GM23338 (cell line): ENCODE measurements around the gene OSBPL5. TPM values are rescaled to one million over a fixed set of nuclear protein-coding genes. Genes with fewer than 3 reads are reported as not detected.

ENCODE experiments used
- ATAC-seq: fragments of 200-7000 bp; cut with Tn5 transposase; 3 replicates; pipeline ENCODE4 v1.9.1; 2020
- DNase-seq: peaks from one replicate; pipeline ENCODE4 v3.0.0-alpha.2; 2015; ENCODE audit warnings: low spot score
- H2AFZ ChIP-seq: fragments of 200-600 bp; sonication (generic); 2 replicates; pipeline ENCODE4 v1.8.0; 2016; ENCODE audit warnings: antibody characterized with exemption, mild to moderate bottlenecking, moderate library complexity
- H3F3A ChIP-seq: fragments of 200-600 bp; sonication (generic); replicated peaks from 2 replicates; pipeline ENCODE4 v1.8.0; 2017; ENCODE audit warnings: antibody characterized with exemption, mixed run types, low read depth
- H3K27ac ChIP-seq: fragments of 200-600 bp; sonication (generic); 2 replicates; pipeline ENCODE4 v1.6.1; 2016; ENCODE audit warnings: low read depth
- H3K27me3 ChIP-seq: fragments of 200-600 bp; sonication (generic); 2 replicates; pipeline ENCODE4 v1.8.0; 2016; ENCODE audit warnings: mild to moderate bottlenecking, mixed run types, moderate library complexity; ENCODE audit not compliant: insufficient read depth
- H3K36me3 ChIP-seq: fragments of 200-600 bp; sonication (generic); 2 replicates; pipeline ENCODE4 v1.8.0; 2016; ENCODE audit warnings: mild to moderate bottlenecking; ENCODE audit not compliant: insufficient read depth
- H3K4me1 ChIP-seq: fragments of 200-600 bp; sonication (generic); 2 replicates; pipeline ENCODE4 v1.8.0; 2016; ENCODE audit warnings: mild to moderate bottlenecking, moderate library complexity; ENCODE audit not compliant: insufficient read depth
- H3K4me2 ChIP-seq: fragments of 200-600 bp; sonication (generic); 2 replicates; pipeline ENCODE4 v1.7.1; 2017; ENCODE audit warnings: mixed run types
- H3K4me3 ChIP-seq: fragments of 200-600 bp; sonication (generic); 2 replicates; pipeline ENCODE4 v1.6.1; 2016; ENCODE audit warnings: mixed run types
- H3K79me2 ChIP-seq: fragments of 200-600 bp; sonication (generic); replicated peaks from 2 replicates; pipeline ENCODE4 v1.8.0; 2017; ENCODE audit warnings: mild to moderate bottlenecking; ENCODE audit not compliant: insufficient read depth
- H3K9me2 ChIP-seq: fragments of 200-600 bp; sonication (generic); 2 replicates; pipeline ENCODE4 v1.8.0; 2017; ENCODE audit not compliant: insufficient read depth
- H4K20me1 ChIP-seq: fragments of 200-600 bp; sonication (generic); replicated peaks from 2 replicates; pipeline ENCODE4 v1.8.0; 2017; ENCODE audit warnings: mild to moderate bottlenecking; ENCODE audit not compliant: insufficient read depth
- H3K27ac Mint-ChIP-seq: 2 replicates; pipeline ENCODE4 v1.8.0; 2020; ENCODE audit warnings: inconsistent platforms, mild to moderate bottlenecking, moderate library complexity, mixed read lengths
- H3K27me3 Mint-ChIP-seq: 3 replicates; pipeline ENCODE4 v1.8.0; 2022; ENCODE audit warnings: low read depth, mild to moderate bottlenecking, moderate library complexity, mixed read lengths, inconsistent platforms; ENCODE audit not compliant: insufficient read depth, poor library complexity
- H3K36me3 Mint-ChIP-seq: 3 replicates; pipeline ENCODE4 v1.8.0; 2021; ENCODE audit warnings: low read depth, mild to moderate bottlenecking, inconsistent platforms, moderate library complexity, mixed read lengths
- H3K4me1 Mint-ChIP-seq: 3 replicates; pipeline ENCODE4 v1.8.0; 2020; ENCODE audit warnings: mild to moderate bottlenecking, inconsistent platforms, mixed read lengths
- H3K4me3 Mint-ChIP-seq: 3 replicates; pipeline ENCODE4 v1.8.0; 2021; ENCODE audit warnings: moderate library complexity, mild to moderate bottlenecking, inconsistent platforms, mixed read lengths
- H3K9me3 Mint-ChIP-seq: 3 replicates; pipeline ENCODE4 v1.8.0; 2020; ENCODE audit warnings: moderate library complexity, mild to moderate bottlenecking, inconsistent platforms, mixed read lengths
- CREB1 ChIP-seq: fragments of 250-450 bp; sonication (Bioruptor Pico); IDR thresholded peaks from 2 replicates; pipeline ENCODE4 v1.5.0; 2020; ENCODE audit warnings: low read depth, mild to moderate bottlenecking, moderate library complexity
- EZH2 ChIP-seq: fragments of 200-600 bp; sonication (generic); IDR thresholded peaks from one replicate; pipeline ENCODE4 v1.8.0; 2017; ENCODE audit warnings: antibody characterized with exemption, mild to moderate bottlenecking, low read depth; ENCODE audit not compliant: unreplicated experiment
- JUNB ChIP-seq: IDR thresholded peaks from one replicate; pipeline ENCODE4 v1.6.1; 2016; ENCODE audit warnings: antibody characterized with exemption; ENCODE audit not compliant: unreplicated experiment
- NANOG ChIP-seq: IDR thresholded peaks from 2 replicates; pipeline ENCODE4 v1.6.1; 2016; ENCODE audit warnings: antibody characterized with exemption, borderline replicate concordance
- STAT1 ChIP-seq: IDR thresholded peaks from one replicate; pipeline ENCODE4 v1.6.1; 2016; ENCODE audit warnings: antibody characterized with exemption; ENCODE audit not compliant: unreplicated experiment
- ZNF114 ChIP-seq: fragments of 250-450 bp; sonication (Bioruptor Pico); IDR thresholded peaks from 2 replicates; pipeline ENCODE4 v1.5.0; 2020; ENCODE audit warnings: mild to moderate bottlenecking, moderate library complexity
- ZNF331 ChIP-seq: fragments of 250-450 bp; sonication (Bioruptor Pico); IDR thresholded peaks from 2 replicates; pipeline ENCODE4 v1.5.0; 2020; ENCODE audit warnings: low read depth, mild to moderate bottlenecking, moderate library complexity
- polyA plus RNA-seq: library from polyadenylated mRNA; unstranded; fragments of >200 nt; fragmentation: Nextera tagmentation; extraction: Ambion mirVana; gene quantifications from 2 replicates; pipeline ENCODE4 v1.2.1, GENCODE V29; 2016
- total RNA-seq: library from RNA; depleted of rRNA; stranded (reverse); fragments of >200 nt; shearing (Covaris generic); gene quantifications from 2 replicates; pipeline ENCODE4 v1.2.3, GENCODE V29; 2014
- TF ChIP-seq, protein P1 (sequence below), 2 experiments: fragments of 200-600 bp in 1 of 2; sonication (generic) in 1 of 2; conservative IDR thresholded peaks; 2 replicates each; pipeline versions ENCODE4 v1.5.1 to v1.6.1; 2016 to 2017; ENCODE audit warnings: antibody characterized with exemption in 2 of 2, low read depth in 2 of 2, mild to moderate bottlenecking in 2 of 2, moderate library complexity in 1 of 2
- TF ChIP-seq, protein P2 (sequence below): IDR thresholded peaks from 2 replicates; pipeline ENCODE4 v1.6.1; 2016; ENCODE audit warnings: antibody characterized with exemption
- TF ChIP-seq, protein P3 (sequence below): IDR thresholded peaks from one replicate; pipeline ENCODE4 v1.6.1; 2018; ENCODE audit warnings: antibody characterized with exemption; ENCODE audit not compliant: unreplicated experiment

OSBPL5 gene
- total and polyA plus RNA-seq, 2 experiments from 2014 or later, result 2.7 to 12.0 TPM

DNA sequence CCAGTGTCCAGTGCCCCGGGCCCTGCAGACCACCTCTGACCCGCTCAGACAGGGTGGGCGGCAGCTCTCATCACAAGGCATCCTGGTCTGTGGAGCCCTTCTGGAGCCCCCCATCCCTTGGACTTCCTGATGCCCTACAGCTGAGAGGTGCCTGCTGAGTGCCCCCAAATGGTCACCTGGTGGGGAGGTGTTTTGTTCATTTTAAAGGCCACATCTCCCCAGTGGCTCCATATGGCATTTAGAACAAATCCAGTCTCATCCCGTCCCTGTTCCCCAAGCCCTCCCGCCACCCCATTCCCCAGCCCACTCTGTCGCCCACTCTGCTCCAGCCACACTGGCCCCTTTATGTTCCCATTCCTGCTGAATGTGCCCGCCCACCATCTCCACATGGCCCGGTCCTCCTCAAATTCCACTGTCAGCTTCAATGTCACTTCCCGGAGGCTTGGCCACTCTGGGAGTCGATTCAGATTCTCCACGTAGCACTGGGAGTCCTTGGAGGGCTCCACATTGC lies 32.8 kb downstream of the OSBPL5 start:
- Histone ChIP-seq H2AFZ (no peak overlapping the region), H3K27ac (no peak overlapping the region), H3K27me3 (no peaks in the 10 kb centered on the region), H3K4me2 (no peak overlapping the region), H3K4me1 (no peaks in the 10 kb centered on the region), H3K9me2 (no peaks in the 10 kb centered on the region), H4K20me1 (no peaks in the 10 kb centered on the region), H3K4me3 (no peak overlapping the region), H3F3A (no peaks in the 10 kb centered on the region), H3K36me3 (no peaks in the 10 kb centered on the region), H3K79me2 (no peaks in the 10 kb centered on the region)
- Mint-ChIP-seq H3K4me1 (peaks cover 3% of the 10 kb centered on the region; the same call in 1 of the 3 replicates), H3K27ac (no peak overlapping the region), H3K36me3 (no peaks in the 10 kb centered on the region; the same call in 2 of the 3 replicates), H3K9me3 (no peaks in the 10 kb centered on the region), H3K27me3 (peaks cover 7% of the 10 kb centered on the region), H3K4me3 (no peak overlapping the region)
- no peak for TF ChIP-seq EZH2
- TF ChIP-seq, protein P1, sequence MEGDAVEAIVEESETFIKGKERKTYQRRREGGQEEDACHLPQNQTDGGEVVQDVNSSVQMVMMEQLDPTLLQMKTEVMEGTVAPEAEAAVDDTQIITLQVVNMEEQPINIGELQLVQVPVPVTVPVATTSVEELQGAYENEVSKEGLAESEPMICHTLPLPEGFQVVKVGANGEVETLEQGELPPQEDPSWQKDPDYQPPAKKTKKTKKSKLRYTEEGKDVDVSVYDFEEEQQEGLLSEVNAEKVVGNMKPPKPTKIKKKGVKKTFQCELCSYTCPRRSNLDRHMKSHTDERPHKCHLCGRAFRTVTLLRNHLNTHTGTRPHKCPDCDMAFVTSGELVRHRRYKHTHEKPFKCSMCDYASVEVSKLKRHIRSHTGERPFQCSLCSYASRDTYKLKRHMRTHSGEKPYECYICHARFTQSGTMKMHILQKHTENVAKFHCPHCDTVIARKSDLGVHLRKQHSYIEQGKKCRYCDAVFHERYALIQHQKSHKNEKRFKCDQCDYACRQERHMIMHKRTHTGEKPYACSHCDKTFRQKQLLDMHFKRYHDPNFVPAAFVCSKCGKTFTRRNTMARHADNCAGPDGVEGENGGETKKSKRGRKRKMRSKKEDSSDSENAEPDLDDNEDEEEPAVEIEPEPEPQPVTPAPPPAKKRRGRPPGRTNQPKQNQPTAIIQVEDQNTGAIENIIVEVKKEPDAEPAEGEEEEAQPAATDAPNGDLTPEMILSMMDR (conservative IDR thresholded peaks at IDR 0.05; ENCODE audit: low read depth in 2 of 2), result no peak
- TF ChIP-seq, protein P2, sequence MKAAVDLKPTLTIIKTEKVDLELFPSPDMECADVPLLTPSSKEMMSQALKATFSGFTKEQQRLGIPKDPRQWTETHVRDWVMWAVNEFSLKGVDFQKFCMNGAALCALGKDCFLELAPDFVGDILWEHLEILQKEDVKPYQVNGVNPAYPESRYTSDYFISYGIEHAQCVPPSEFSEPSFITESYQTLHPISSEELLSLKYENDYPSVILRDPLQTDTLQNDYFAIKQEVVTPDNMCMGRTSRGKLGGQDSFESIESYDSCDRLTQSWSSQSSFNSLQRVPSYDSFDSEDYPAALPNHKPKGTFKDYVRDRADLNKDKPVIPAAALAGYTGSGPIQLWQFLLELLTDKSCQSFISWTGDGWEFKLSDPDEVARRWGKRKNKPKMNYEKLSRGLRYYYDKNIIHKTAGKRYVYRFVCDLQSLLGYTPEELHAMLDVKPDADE, result no peak
- no peak for TF ChIP-seq JUNB
- TF ChIP-seq CREB1, result no peak
- TF ChIP-seq STAT1, result no peak
- TF ChIP-seq, protein P3, sequence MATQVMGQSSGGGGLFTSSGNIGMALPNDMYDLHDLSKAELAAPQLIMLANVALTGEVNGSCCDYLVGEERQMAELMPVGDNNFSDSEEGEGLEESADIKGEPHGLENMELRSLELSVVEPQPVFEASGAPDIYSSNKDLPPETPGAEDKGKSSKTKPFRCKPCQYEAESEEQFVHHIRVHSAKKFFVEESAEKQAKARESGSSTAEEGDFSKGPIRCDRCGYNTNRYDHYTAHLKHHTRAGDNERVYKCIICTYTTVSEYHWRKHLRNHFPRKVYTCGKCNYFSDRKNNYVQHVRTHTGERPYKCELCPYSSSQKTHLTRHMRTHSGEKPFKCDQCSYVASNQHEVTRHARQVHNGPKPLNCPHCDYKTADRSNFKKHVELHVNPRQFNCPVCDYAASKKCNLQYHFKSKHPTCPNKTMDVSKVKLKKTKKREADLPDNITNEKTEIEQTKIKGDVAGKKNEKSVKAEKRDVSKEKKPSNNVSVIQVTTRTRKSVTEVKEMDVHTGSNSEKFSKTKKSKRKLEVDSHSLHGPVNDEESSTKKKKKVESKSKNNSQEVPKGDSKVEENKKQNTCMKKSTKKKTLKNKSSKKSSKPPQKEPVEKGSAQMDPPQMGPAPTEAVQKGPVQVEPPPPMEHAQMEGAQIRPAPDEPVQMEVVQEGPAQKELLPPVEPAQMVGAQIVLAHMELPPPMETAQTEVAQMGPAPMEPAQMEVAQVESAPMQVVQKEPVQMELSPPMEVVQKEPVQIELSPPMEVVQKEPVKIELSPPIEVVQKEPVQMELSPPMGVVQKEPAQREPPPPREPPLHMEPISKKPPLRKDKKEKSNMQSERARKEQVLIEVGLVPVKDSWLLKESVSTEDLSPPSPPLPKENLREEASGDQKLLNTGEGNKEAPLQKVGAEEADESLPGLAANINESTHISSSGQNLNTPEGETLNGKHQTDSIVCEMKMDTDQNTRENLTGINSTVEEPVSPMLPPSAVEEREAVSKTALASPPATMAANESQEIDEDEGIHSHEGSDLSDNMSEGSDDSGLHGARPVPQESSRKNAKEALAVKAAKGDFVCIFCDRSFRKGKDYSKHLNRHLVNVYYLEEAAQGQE, result no peak
- no peak for TF ChIP-seq ZNF114 (CRISPR knock-in tag)
- no peak for TF ChIP-seq NANOG
- TF ChIP-seq ZNF331 (CRISPR knock-in tag), result no peak
- no peak for DNase-seq
- no peak for ATAC-seq
